SK-N-SH (cell line): ENCODE data around the gene TMPRSS13. TPM values are rescaled to one million over a fixed set of nuclear protein-coding genes. Genes with fewer than 3 reads are reported as not detected.

Source experiments
- CTCF ChIA-PET: fragments of 300-600, 350-600 bp; formaldehyde crosslinking; extraction: SDS; loops from one replicate; lab custom pipeline; 2021; lab: Yijun Ruan, JAX
- POLR2A ChIA-PET: fragments of 350-600 bp; sonication (Branson Sonifier 250); formaldehyde crosslinking; extraction: SDS; loops from one replicate; lab custom pipeline; 2020; ENCODE audit warnings: antibody characterized with exemption, inconsistent platforms; lab: Yijun Ruan, JAX
- DNase-seq: peaks from one replicate; pipeline ENCODE4 v3.0.0; 2012
- H2AFZ ChIP-seq: fragments of 200-600 bp; sonication (generic); 2 replicates; pipeline ENCODE4 v1.8.1; 2016; ENCODE audit warnings: antibody characterized with exemption, mild to moderate bottlenecking, low read depth
- H3F3A ChIP-seq: fragments of 200-600 bp; sonication (generic); replicated peaks from 2 replicates; pipeline ENCODE3; 2016; ENCODE audit warnings: antibody characterized with exemption, mild to moderate bottlenecking; ENCODE audit not compliant: insufficient read depth
- H3K27ac ChIP-seq, 2 experiments: fragments of 200-500 bp in 1 of 2; fragments of 200-600 bp in 1 of 2; sonication (Bioruptor generic) in 1 of 2; sonication (generic), shearing (Covaris generic) in 1 of 2; 2 replicates each; pipeline versions ENCODE4 v1.5.1 to v1.6.1; 2014 to 2016; ENCODE audit warnings: low read depth in 2 of 2, inconsistent platforms in 1 of 2, low read length in 1 of 2, mild to moderate bottlenecking in 1 of 2, mixed read lengths in 1 of 2
- H3K27me3 ChIP-seq: fragments of 200-600 bp; sonication (generic), shearing (Covaris generic); 2 replicates; pipeline ENCODE4 v1.6.1; 2016; ENCODE audit warnings: mixed run types; ENCODE audit not compliant: insufficient read depth
- H3K36me3 ChIP-seq, 2 experiments: fragments of 200-500 bp in 1 of 2; fragments of 200-600 bp in 1 of 2; sonication (Bioruptor generic) in 1 of 2; sonication (generic) in 1 of 2; replicated peaks in 1 of 2; 2 replicates each; pipeline versions ENCODE3 to v1.5.1; 2014 to 2016; ENCODE audit warnings: low read length in 1 of 2, mild to moderate bottlenecking in 1 of 2; ENCODE audit not compliant: insufficient read depth in 2 of 2, control insufficient read depth in 1 of 2
- H3K4me1 ChIP-seq, 2 experiments: fragments of 200-500 bp in 1 of 2; fragments of 200-600 bp in 1 of 2; sonication (Bioruptor generic) in 1 of 2; sonication (generic), shearing (Covaris generic) in 1 of 2; 2 replicates each; pipeline versions ENCODE4 v1.5.1 to v1.6.1; 2014 to 2016; ENCODE audit warnings: low read depth in 1 of 2, low read length in 1 of 2, mixed run types in 1 of 2; ENCODE audit not compliant: insufficient read depth in 2 of 2, control insufficient read depth in 1 of 2
- H3K4me2 ChIP-seq: fragments of 200-600 bp; sonication (generic), shearing (Covaris generic); 2 replicates; pipeline ENCODE4 v1.6.1; 2017; ENCODE audit warnings: mixed run types
- H3K4me3 ChIP-seq, 2 experiments: fragments of 200-500 bp in 1 of 2; fragments of 200-600 bp in 1 of 2; sonication (Bioruptor generic) in 1 of 2; sonication (generic), shearing (Covaris generic) in 1 of 2; 2 replicates each; pipeline versions ENCODE4 v1.5.1 to v1.8.1; 2014 to 2016; ENCODE audit warnings: low read depth in 2 of 2, inconsistent platforms in 1 of 2, low read length in 1 of 2, mild to moderate bottlenecking in 1 of 2, mixed read lengths in 1 of 2, moderate library complexity in 1 of 2
- H3K79me2 ChIP-seq: fragments of 200-600 bp; sonication (generic); 2 replicates; pipeline ENCODE4 v1.8.1; 2017; ENCODE audit warnings: mild to moderate bottlenecking; ENCODE audit not compliant: insufficient read depth
- H3K9ac ChIP-seq: fragments of 200-600 bp; sonication (generic); 2 replicates; pipeline ENCODE4 v1.6.1; 2017; ENCODE audit warnings: mixed run types
- H3K9me2 ChIP-seq: fragments of 200-600 bp; sonication (generic); 2 replicates; pipeline ENCODE4 v1.6.1; 2017; ENCODE audit warnings: mixed run types
- H3K9me3 ChIP-seq: fragments of 200-600 bp; sonication (generic); 2 replicates; pipeline ENCODE4 v1.6.1; 2017; ENCODE audit warnings: mixed run types, mild to moderate bottlenecking, moderate library complexity
- H4K20me1 ChIP-seq: fragments of 200-600 bp; sonication (generic); 2 replicates; pipeline ENCODE4 v1.6.1; 2017; ENCODE audit warnings: mild to moderate bottlenecking, mixed run types; ENCODE audit not compliant: insufficient read depth
- ELF1 ChIP-seq: IDR thresholded peaks from 2 replicates; pipeline ENCODE4 v1.4.0; 2012
- EP300 ChIP-seq, 2 experiments: IDR thresholded peaks; 2 replicates each; pipeline versions ENCODE4 v1.4.0 to v1.6.1; 2012; ENCODE audit warnings: borderline replicate concordance in 1 of 2, low read depth in 1 of 2, low read length in 1 of 2
- EZH2phosphoT487 ChIP-seq: fragments of 200-600 bp; sonication (generic); IDR thresholded peaks from 2 replicates; pipeline ENCODE4 v1.6.1; 2017; ENCODE audit warnings: low read depth, mixed run types, mild to moderate bottlenecking, antibody characterized with exemption, moderate library complexity, borderline replicate concordance
- FOSL2 ChIP-seq: IDR thresholded peaks from 2 replicates; pipeline ENCODE4 v1.4.0; 2012; ENCODE audit warnings: low read depth, mild to moderate bottlenecking, moderate library complexity, borderline replicate concordance
- FOXJ3 ChIP-seq: sonication (generic); formaldehyde crosslinking; IDR thresholded peaks from 2 replicates; pipeline ENCODE4 v1.5.1; 2020; ENCODE audit warnings: mild to moderate bottlenecking, missing genetic modification reagents
- FOXM1 ChIP-seq: IDR thresholded peaks from 2 replicates; pipeline ENCODE4 v1.4.0; 2012; ENCODE audit warnings: low read depth, mild to moderate bottlenecking
- JUND ChIP-seq: IDR thresholded peaks from 2 replicates; pipeline ENCODE4 v1.4.0; 2012
- MAX ChIP-seq: IDR thresholded peaks from 2 replicates; pipeline ENCODE4 v1.4.0; 2012; ENCODE audit warnings: low read depth
- MEF2A ChIP-seq: IDR thresholded peaks from 2 replicates; pipeline ENCODE4 v1.4.0; 2012; ENCODE audit warnings: low read depth, borderline replicate concordance
- NFIC ChIP-seq: IDR thresholded peaks from 2 replicates; pipeline ENCODE4 v1.4.0; 2012; ENCODE audit warnings: borderline replicate concordance
- POLR2AphosphoS5 ChIP-seq: IDR thresholded peaks from 2 replicates; pipeline ENCODE4 v1.6.1; 2012; ENCODE audit warnings: low read depth, low read length
- RAD21 ChIP-seq: IDR thresholded peaks from 2 replicates; pipeline ENCODE4 v1.6.1; 2012; ENCODE audit warnings: mild to moderate bottlenecking, low read length
- RFX5 ChIP-seq: IDR thresholded peaks from 2 replicates; pipeline ENCODE4 v1.6.1; 2012; ENCODE audit warnings: mild to moderate bottlenecking, improper control_type of control experiment, low read length
- RXRA ChIP-seq: IDR thresholded peaks from 2 replicates; pipeline ENCODE4 v1.4.0; 2012; ENCODE audit warnings: low read depth, mild to moderate bottlenecking, borderline replicate concordance
- SMC3 ChIP-seq: IDR thresholded peaks from 2 replicates; pipeline ENCODE4 v1.6.1; 2012; ENCODE audit warnings: low read depth, low read length, improper control_type of control experiment
- TAF1 ChIP-seq: IDR thresholded peaks from 2 replicates; pipeline ENCODE4 v1.6.1; 2012; ENCODE audit warnings: low read depth, mild to moderate bottlenecking, low read length, moderate library complexity, borderline replicate concordance
- TCF12 ChIP-seq: IDR thresholded peaks from 2 replicates; pipeline ENCODE4 v1.4.0; 2012
- YY1 ChIP-seq: IDR thresholded peaks from 2 replicates; pipeline ENCODE4 v1.4.0; 2012; ENCODE audit warnings: low read depth, mild to moderate bottlenecking
- WGBS: methylation state at CpG from one replicate; pipeline ENCODE4 v1.1.6; 2017; ENCODE audit warnings: low lambda C conversion rate; 5-methylcytosine and 5-hydroxymethylcytosine counted together
- polyA plus RNA-seq, 3 experiments: library from polyadenylated mRNA; depleted of rRNA; stranded (reverse); fragments of >200 nt; gene quantifications; 2 replicates each; pipeline ENCODE4 v1.2.3, GENCODE V29; 2012
- TF ChIP-seq, protein P1 (sequence below): IDR thresholded peaks from 2 replicates; pipeline ENCODE4 v1.4.0; 2012; ENCODE audit warnings: low read depth, borderline replicate concordance
- TF ChIP-seq, protein P2 (sequence below): IDR thresholded peaks from 2 replicates; pipeline ENCODE4 v1.6.1; 2012; ENCODE audit warnings: mild to moderate bottlenecking, low read depth, low read length, moderate library complexity
- TF ChIP-seq, protein P3 (sequence below): fragments of 150-350 bp; IDR thresholded peaks from 2 replicates; pipeline ENCODE4 v1.6.1; 2016; ENCODE audit warnings: mild to moderate bottlenecking, low read depth, low read length
- TF ChIP-seq, protein P4 (sequence below): IDR thresholded peaks from 2 replicates; pipeline ENCODE4; 2012

Gene TMPRSS13
- polyA plus RNA-seq, 1 of the 3 experiments (the other 2 are of a cell fraction): not detected

GRCh38 chr11:117863383-117863782 is 65.8 kb downstream of the TMPRSS13 start:
- no peaks in the 10 kb centered on the region for H3K36me3 ChIP-seq
- WGBS: 82% methylated on average over 1 of the region's 1 CpG
- ChIA-PET POLR2A (no interaction called here), CTCF (interaction anchor here (4.2 kb wide), 1 partner anchor 83 kb away, joined by 36 read pairs; no protein-coding TSS in a partner anchor)
- peaks cover 0 to 27% of the 10 kb centered on the region in 2 experiments; a peak in 2 of 4 replicates for H3K4me1 ChIP-seq
- TF ChIP-seq EP300 (IDR thresholded peaks at IDR 0.05; ENCODE audit: borderline replicate concordance in 1 of 2, low read depth in 1 of 2, low read length in 1 of 2) (no peak), MEF2A (no peak), JUND (no peak), NFIC (no peak), RFX5 (no peak), POLR2AphosphoS5 (no peak), FOXJ3 (CRISPR knock-in tag) (no peak), SMC3 (no peak), MAX (no peak), TAF1 (no peak), FOXM1 (no peak), FOSL2 (no peak), TCF12 (no peak)
- TF ChIP-seq, protein P1, sequence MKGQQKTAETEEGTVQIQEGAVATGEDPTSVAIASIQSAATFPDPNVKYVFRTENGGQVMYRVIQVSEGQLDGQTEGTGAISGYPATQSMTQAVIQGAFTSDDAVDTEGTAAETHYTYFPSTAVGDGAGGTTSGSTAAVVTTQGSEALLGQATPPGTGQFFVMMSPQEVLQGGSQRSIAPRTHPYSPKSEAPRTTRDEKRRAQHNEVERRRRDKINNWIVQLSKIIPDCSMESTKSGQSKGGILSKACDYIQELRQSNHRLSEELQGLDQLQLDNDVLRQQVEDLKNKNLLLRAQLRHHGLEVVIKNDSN: no peak
- TF ChIP-seq, all 33 proteins: peak for 0
- Histone ChIP-seq H3K9ac (no peak overlapping the region), H3K27me3 (peaks cover 5% of the 10 kb centered on the region; the same call in 1 of the 2 replicates), H3F3A (no peaks in the 10 kb centered on the region), H3K4me3 (no peak overlapping the region), H2AFZ (no peak overlapping the region), H3K9me2 (no peaks in the 10 kb centered on the region), H3K79me2 (no peaks in the 10 kb centered on the region), H3K9me3 (no peaks in the 10 kb centered on the region), H4K20me1 (no peaks in the 10 kb centered on the region), H3K4me2 (no peak overlapping the region), H3K27ac (no peak overlapping the region)
- DNase-seq: no peak

- ChIA-PET POLR2A (no interaction called here), CTCF (interaction anchor here (1.2 to 4.2 kb wide), 3 partner anchors 14 to 84 kb away, joined by 5 to 36 read pairs (median 18); partner anchors contain the start of gene FXYD6)
- WGBS: 40% methylated on average over 1 of the region's 1 CpG
- H3K4me3 ChIP-seq: no peak overlapping the region
- peaks cover 0 to 23% of the 10 kb centered on the region in 2 experiments; a peak in 2 of 4 replicates for H3K4me1 ChIP-seq
- no peaks in the 10 kb centered on the region for H4K20me1 ChIP-seq
- H3K27me3 ChIP-seq: peaks cover 5% of the 10 kb centered on the region; the same call in 1 of the 2 replicates
- H3K27ac ChIP-seq: no peak overlapping the region
- no peaks in the 10 kb centered on the region for H3K9me2 ChIP-seq
- H2AFZ ChIP-seq: no peak overlapping the region
- DNase-seq: no peak
- no peaks in the 10 kb centered on the region for H3F3A ChIP-seq
- no peak overlapping the region for H3K4me2 ChIP-seq
- no peaks in the 10 kb centered on the region for H3K79me2 ChIP-seq
- no peak overlapping the region for H3K9ac ChIP-seq
- no peaks in the 10 kb centered on the region for H3K36me3 ChIP-seq
- no peaks in the 10 kb centered on the region for H3K9me3 ChIP-seq
- TF ChIP-seq TCF12 (no peak), FOXM1 (no peak), RXRA (no peak), ELF1 (no peak), EZH2phosphoT487 (no peak), RAD21 (no peak), JUND (no peak), YY1 (no peak)
- TF ChIP-seq, protein P2, sequence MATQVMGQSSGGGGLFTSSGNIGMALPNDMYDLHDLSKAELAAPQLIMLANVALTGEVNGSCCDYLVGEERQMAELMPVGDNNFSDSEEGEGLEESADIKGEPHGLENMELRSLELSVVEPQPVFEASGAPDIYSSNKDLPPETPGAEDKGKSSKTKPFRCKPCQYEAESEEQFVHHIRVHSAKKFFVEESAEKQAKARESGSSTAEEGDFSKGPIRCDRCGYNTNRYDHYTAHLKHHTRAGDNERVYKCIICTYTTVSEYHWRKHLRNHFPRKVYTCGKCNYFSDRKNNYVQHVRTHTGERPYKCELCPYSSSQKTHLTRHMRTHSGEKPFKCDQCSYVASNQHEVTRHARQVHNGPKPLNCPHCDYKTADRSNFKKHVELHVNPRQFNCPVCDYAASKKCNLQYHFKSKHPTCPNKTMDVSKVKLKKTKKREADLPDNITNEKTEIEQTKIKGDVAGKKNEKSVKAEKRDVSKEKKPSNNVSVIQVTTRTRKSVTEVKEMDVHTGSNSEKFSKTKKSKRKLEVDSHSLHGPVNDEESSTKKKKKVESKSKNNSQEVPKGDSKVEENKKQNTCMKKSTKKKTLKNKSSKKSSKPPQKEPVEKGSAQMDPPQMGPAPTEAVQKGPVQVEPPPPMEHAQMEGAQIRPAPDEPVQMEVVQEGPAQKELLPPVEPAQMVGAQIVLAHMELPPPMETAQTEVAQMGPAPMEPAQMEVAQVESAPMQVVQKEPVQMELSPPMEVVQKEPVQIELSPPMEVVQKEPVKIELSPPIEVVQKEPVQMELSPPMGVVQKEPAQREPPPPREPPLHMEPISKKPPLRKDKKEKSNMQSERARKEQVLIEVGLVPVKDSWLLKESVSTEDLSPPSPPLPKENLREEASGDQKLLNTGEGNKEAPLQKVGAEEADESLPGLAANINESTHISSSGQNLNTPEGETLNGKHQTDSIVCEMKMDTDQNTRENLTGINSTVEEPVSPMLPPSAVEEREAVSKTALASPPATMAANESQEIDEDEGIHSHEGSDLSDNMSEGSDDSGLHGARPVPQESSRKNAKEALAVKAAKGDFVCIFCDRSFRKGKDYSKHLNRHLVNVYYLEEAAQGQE: no peak
- TF ChIP-seq, protein P3, sequence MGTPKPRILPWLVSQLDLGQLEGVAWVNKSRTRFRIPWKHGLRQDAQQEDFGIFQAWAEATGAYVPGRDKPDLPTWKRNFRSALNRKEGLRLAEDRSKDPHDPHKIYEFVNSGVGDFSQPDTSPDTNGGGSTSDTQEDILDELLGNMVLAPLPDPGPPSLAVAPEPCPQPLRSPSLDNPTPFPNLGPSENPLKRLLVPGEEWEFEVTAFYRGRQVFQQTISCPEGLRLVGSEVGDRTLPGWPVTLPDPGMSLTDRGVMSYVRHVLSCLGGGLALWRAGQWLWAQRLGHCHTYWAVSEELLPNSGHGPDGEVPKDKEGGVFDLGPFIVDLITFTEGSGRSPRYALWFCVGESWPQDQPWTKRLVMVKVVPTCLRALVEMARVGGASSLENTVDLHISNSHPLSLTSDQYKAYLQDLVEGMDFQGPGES: no peak
- TF ChIP-seq, protein P1: no peak
- TF ChIP-seq, protein P4, sequence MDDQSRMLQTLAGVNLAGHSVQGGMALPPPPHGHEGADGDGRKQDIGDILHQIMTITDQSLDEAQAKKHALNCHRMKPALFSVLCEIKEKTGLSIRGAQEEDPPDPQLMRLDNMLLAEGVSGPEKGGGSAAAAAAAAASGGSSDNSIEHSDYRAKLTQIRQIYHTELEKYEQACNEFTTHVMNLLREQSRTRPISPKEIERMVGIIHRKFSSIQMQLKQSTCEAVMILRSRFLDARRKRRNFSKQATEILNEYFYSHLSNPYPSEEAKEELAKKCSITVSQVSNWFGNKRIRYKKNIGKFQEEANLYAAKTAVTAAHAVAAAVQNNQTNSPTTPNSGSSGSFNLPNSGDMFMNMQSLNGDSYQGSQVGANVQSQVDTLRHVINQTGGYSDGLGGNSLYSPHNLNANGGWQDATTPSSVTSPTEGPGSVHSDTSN: no peak
Observed at GRCh38 chr11:117862753-117863152, 66.4 kb downstream of the TMPRSS13 start.
